LNCaP clone FGC (cell line): ENCODE results near the gene DHX9.

Experiments
- DNase-seq: peaks from one replicate; pipeline ENCODE4 v3.0.0-alpha.2; 2011; ENCODE audit warnings: low read depth
- H3K4me3 ChIP-seq: 2 replicates; pipeline ENCODE4 v1.5.1; 2011; ENCODE audit warnings: mild to moderate bottlenecking, low read depth, low read length, control low read depth
- TF ChIP-seq, protein P1 (sequence below): IDR thresholded peaks from 2 replicates; pipeline ENCODE4 v1.5.1; 2012; ENCODE audit warnings: mild to moderate bottlenecking; ENCODE audit not compliant: control insufficient read depth, insufficient read depth; ENCODE audit errors: extremely low read depth

The DHX9 gene

DNA sequence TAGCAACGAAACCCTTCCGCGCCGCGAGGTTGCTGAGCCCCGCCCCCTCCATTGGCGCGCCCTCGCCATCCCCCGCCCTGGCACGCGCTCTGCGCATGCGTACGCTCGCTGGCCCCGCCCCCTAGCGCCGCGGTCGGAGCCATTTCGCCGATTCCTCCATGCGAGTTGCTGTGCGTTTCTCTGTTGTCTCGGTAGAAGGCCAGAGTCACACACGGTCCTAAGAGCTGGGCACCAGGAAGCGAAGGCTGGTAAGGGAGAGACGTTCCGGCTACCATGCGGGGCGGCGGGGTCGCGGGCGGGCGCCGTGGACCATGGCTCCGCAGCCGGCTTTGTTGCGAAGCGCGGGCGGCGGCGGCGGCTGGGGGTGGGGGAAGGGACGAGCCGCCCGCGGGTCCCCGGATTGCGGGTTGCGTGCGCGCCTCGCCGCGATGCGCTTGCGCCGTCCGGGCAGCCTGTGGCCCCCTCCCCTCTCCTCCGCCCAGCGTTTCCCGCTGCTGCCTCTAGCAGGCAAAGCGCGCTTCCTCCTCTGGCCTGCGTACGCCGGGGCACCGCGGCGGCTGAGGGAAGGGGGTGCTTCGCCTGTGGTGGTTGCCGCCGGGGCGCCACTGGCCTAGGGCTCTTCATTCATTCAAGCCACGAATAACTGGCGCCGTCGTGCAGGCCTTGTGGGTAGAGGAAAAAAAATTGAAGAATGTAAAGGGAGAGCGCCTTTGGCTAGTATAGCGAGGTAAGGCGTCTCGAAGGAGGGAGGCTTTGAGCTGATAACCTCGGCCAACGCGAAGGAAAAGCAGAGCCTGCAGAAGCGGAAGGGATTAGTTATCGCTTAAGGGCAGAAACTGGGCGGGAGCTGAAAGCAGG, at the start of gene DHX9:
TSS of gene DHX9 (plus strand) at position 139 of the 858 bp plus-strand sequence. CDS start 3,220 bp downstream, outside the sequence.
- H3K4me3 ChIP-seq: peak within 1 kb of the TSS; percentile 82
- peak; percentile 63 for DNase-seq
- TF ChIP-seq, protein P1, sequence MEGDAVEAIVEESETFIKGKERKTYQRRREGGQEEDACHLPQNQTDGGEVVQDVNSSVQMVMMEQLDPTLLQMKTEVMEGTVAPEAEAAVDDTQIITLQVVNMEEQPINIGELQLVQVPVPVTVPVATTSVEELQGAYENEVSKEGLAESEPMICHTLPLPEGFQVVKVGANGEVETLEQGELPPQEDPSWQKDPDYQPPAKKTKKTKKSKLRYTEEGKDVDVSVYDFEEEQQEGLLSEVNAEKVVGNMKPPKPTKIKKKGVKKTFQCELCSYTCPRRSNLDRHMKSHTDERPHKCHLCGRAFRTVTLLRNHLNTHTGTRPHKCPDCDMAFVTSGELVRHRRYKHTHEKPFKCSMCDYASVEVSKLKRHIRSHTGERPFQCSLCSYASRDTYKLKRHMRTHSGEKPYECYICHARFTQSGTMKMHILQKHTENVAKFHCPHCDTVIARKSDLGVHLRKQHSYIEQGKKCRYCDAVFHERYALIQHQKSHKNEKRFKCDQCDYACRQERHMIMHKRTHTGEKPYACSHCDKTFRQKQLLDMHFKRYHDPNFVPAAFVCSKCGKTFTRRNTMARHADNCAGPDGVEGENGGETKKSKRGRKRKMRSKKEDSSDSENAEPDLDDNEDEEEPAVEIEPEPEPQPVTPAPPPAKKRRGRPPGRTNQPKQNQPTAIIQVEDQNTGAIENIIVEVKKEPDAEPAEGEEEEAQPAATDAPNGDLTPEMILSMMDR: peak; percentile 37

DNA sequence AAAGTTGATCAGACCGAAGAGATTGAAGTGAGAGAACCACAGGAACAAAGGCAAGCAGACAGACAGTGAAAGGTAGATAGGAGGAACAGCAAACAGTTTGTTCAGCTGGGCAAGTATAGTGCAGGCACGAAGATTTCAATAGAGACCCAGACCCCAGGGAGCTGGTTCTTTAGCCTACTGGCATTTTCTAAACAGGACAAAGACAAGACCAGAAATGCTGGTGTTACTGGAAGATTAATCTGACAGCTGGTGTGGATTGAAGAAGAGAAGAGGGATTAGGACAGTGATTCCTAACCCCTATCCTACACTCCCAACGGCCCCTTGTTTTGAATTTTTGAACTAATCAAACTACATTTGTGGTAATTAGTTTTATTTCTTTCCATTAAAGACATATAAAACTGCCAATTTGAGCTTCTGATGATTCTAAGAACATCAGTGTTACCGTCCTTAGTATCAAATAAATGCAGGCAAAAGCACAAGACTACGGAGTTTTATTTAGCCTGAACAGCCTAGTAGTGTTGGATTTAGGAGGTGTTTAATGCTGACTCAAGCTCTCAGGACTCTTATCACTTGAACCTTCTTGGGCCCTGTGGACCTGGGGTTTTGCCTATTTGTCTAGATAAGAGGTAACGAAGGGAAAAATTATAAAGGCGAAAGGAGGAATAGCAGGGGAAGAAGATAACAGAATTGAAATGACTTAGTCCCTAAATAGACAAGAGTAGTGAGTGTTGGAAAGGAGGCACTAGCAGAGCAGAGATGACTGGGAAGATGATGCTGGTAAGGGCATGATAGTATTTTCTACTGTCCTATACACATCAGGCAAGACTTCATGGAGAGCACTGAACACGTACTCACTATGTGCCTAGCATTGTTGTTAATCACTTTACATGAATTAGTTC, 47.6 kb upstream of the DHX9 start:
- DNase-seq: no peak
- no peak overlapping the region for H3K4me3 ChIP-seq
- TF ChIP-seq, protein P1: no peak

DNA sequence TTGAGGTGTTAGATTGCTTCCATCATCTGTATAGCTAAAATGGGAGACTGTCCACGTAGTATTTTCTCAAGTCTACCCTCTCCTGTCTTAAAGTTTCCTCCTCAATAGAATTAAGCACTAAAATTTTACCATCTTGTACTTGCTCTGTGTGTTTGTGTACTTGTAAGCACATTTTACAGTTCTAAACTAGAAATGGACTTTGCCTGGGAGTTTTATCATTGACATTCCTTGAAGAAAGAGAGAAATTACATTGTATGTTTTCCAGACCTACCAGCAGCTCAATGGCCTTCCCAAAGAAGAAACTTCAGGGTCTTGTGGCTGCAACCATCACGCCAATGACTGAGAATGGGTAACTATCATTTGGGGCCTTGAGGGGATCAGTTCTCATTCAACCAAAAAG, 45.1 kb upstream of the DHX9 start:
- H3K4me3 ChIP-seq: no peak overlapping the region
- DNase-seq: no peak
- TF ChIP-seq, protein P1: no peak

DNA sequence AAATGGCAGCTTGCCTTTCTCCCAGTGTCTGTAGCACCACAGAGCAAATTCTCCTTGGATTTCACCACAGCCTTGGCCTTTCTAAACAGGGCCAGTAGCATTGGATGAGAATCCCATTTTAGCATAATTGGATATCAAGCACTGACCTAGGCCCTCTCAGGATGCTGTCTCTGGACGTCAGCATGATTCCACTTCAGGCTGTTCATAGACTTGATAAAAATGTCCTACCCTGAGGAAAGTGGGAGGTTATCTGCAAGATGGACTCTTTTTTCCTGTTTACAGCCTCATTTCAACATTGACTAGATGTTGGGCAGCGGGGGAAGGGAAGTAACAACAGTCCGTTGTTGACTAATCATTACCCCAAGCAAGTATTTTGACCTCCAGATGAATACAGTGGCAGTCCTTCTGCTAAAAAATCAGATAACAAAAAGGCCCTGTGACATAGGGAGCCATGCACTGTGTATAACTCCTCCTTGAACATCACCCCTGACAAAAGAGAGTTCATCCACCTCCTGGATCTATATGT, 44.4 kb upstream of the DHX9 start:
- H3K4me3 ChIP-seq: no peak overlapping the region
- DNase-seq: no peak
- TF ChIP-seq, protein P1: no peak

DNA sequence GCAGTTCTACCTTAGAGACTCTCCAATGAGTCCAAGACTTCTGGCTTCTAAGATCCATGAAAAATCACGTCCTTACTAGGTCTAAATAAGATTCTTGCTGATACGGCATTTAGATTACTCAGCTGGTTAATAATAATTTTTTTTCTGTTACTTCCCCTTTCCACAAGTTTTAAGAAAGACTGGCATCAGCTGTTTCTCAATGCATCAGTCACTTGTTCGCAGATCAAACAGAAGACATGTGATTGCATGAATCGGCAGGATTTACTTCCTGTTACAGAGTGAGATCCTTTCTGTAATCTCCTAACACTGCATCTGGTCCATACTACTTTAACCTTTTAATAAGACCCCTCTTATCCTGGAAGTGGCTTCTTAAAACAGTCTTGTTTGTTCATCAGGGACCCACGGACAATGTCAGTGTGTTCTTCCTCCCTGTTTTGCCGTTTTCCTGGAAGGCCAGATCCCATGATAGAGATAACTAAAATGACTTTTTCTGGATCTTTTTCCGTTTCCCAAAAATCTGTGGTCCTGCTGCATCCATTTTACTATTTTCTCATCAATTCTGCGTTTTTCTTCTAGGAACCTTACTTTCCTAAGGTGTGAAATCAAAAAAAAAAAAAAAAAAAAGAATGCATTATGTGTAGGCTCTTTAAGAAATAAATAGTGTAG, 43.5 kb upstream of the DHX9 start:
- TF ChIP-seq, protein P1: no peak
- no peak for DNase-seq

DNA sequence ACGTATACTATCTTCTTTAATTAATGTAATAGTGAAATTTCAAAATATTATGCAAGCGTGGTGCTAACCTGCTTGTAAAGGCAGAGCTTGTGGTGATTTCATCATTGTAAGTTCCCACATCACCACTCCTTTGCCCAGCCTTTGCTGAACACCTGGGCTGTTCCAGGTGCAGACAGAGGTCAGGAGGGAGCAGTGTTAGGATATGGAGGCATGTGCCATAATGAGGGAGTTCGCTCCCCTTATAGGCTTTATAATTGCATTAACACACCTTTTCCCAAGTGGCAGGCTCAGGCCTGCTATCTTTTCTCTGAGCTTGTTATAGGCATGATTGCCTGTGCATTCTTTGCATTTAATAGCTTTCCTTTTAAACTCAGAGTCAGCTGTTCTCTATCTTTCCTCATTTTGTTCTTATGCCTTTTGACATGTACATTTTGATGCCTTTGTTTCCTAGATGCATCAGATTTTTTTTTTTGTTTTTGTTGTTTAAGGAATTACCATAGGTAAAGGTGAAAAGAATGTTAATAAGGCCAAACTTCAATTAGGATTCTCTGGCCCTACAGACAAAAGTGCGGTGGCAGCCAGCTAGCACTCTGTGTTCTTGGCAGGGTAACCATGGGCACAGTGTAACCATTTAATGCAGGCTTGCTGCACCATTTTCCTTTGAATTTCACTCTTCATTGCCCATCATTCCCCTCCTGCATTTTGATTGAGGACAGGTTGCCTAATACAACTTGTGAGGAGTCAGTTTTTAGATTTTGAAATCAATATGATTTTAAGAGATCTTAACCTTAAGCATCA, 36.9 kb upstream of the DHX9 start:
- TF ChIP-seq, protein P1: no peak
- no peak for DNase-seq
- H3K4me3 ChIP-seq: no peak overlapping the region

More for the DNA sequence above, 43.5 kb upstream of the DHX9 start:
- H3K4me3 ChIP-seq: no peak overlapping the region
